A673 (cell line): Measurements from ENCODE around the gene COLQ. TPM values are rescaled to one million over a fixed set of nuclear protein-coding genes. Genes with fewer than 3 reads are reported as not detected.

Experiments
- BruUV-seq: library from RNA; stranded (reverse); fragments of 400-500 nt; replicated peaks from 2 replicates; lab custom pipeline; 2021; lab: Mats Ljungman, UMichigan
- CTCF ChIA-PET: fragments of 300-600 bp; sonication (Branson Sonifier 250); formaldehyde crosslinking; loops from one replicate; lab custom pipeline; 2022; ENCODE audit warnings: antibody characterized with exemption; lab: Charles Lee
- POLR2A ChIA-PET: fragments of 300-600 bp; sonication (Branson Sonifier 250); formaldehyde crosslinking; loops from one replicate; lab custom pipeline; 2022; ENCODE audit warnings: antibody characterized with exemption; ENCODE audit not compliant: low non-redundant PET; lab: Charles Lee
- DNase-seq: peaks from one replicate; pipeline ENCODE4 v3.0.0-alpha.2; 2015; ENCODE audit warnings: low spot score
- H3K27ac ChIP-seq: fragments of 200-600 bp; sonication (generic); 2 replicates; pipeline ENCODE4 v1.5.1; 2016; ENCODE audit warnings: mixed run types, low read depth, mild to moderate bottlenecking, mixed read lengths, antibody characterized with exemption, low read length; ENCODE audit not compliant: poor library complexity, severe bottlenecking
- H3K27me3 ChIP-seq: fragments of 200-600 bp; sonication (generic); replicated peaks from 2 replicates; pipeline ENCODE4 v1.6.1; 2017; ENCODE audit warnings: mixed run types, low read depth, mild to moderate bottlenecking, mixed read lengths, antibody characterized with exemption, low read length; ENCODE audit not compliant: insufficient read depth, poor library complexity
- H3K36me3 ChIP-seq: fragments of 200-600 bp; sonication (generic); 2 replicates; pipeline ENCODE4 v1.6.1; 2016; ENCODE audit warnings: mixed run types, mild to moderate bottlenecking, mixed read lengths, antibody characterized with exemption, low read length; ENCODE audit not compliant: insufficient read depth, poor library complexity, severe bottlenecking
- H3K4me1 ChIP-seq: fragments of 200-600 bp; sonication (generic); 2 replicates; pipeline ENCODE4 v1.6.1; 2017; ENCODE audit warnings: mixed run types, mild to moderate bottlenecking, mixed read lengths, antibody characterized with exemption, low read length; ENCODE audit not compliant: insufficient read depth, poor library complexity, severe bottlenecking
- H3K4me3 ChIP-seq: fragments of 200-600 bp; sonication (generic); 2 replicates; pipeline ENCODE4 v1.5.1; 2016; ENCODE audit warnings: low read depth, mixed run types, mild to moderate bottlenecking, mixed read lengths, low read length; ENCODE audit not compliant: poor library complexity, severe bottlenecking
- H3K9me3 ChIP-seq: fragments of 200-600 bp; sonication (generic); 2 replicates; pipeline ENCODE4 v1.6.1; 2016; ENCODE audit warnings: mixed run types, low read depth, mild to moderate bottlenecking, mixed read lengths, antibody characterized with exemption, low read length; ENCODE audit not compliant: poor library complexity, severe bottlenecking
- CTCF ChIP-seq: fragments of 300-800, 200-600 bp; sonication (generic); conservative IDR thresholded peaks from 2 replicates; pipeline ENCODE4 v1.5.1; 2017; ENCODE audit warnings: low read depth, mild to moderate bottlenecking, antibody characterized with exemption, low read length, moderate library complexity, mixed read lengths
- EZH2 ChIP-seq: fragments of 200-600 bp; sonication (generic); IDR thresholded peaks from 2 replicates; pipeline ENCODE4 v1.6.1; 2017; ENCODE audit warnings: borderline replicate concordance, low read depth, mild to moderate bottlenecking, mixed read lengths, antibody characterized with exemption, low read length; ENCODE audit not compliant: poor library complexity, severe bottlenecking
- intact Hi-C: fragments of 100-400 bp; cut with micrococcal nuclease; formaldehyde crosslinking; loops from one replicate; pipeline ENCODE4 v1.10.0; 2022; ENCODE audit not compliant: unreplicated experiment
- total RNA-seq: library from RNA; stranded (reverse); gene quantifications from 2 replicates; pipeline ENCODE4 v1.2.3, GENCODE V29; 2021

The COLQ gene
- total RNA-seq, 1 experiment from 2014 or later: 0.21 TPM

- POLR2A ChIA-PET: interaction anchor here (0.7 kb wide), 1 partner anchor 409 kb away, joined by 4 read pairs; no protein-coding TSS in a partner anchor
- H3K27ac ChIP-seq: no peak overlapping the region
- H3K4me1 ChIP-seq: no peaks in the 10 kb centered on the region
- no peak for DNase-seq
- H3K4me3 ChIP-seq: no peak overlapping the region
- CTCF ChIA-PET: no interaction called here
- no peaks in the 10 kb centered on the region for H3K36me3 ChIP-seq
- H3K9me3 ChIP-seq: no peaks in the 10 kb centered on the region
- no peaks in the 10 kb centered on the region for H3K27me3 ChIP-seq
- no TSS peak for BruUV-seq
- TF ChIP-seq CTCF (no peak), EZH2 (no peak)
- intact Hi-C loops: no loop called here
These were observed 55.5 kb downstream of the COLQ start for GRCh38 chr3:15465876-15466585.

- H3K4me1 ChIP-seq: no peaks in the 10 kb centered on the region
- intact Hi-C loops: no loop called here
- POLR2A ChIA-PET: no interaction called here
These were observed 59.1 kb downstream of the COLQ start for GRCh38 chr3:15462451-15462850.

DNA sequence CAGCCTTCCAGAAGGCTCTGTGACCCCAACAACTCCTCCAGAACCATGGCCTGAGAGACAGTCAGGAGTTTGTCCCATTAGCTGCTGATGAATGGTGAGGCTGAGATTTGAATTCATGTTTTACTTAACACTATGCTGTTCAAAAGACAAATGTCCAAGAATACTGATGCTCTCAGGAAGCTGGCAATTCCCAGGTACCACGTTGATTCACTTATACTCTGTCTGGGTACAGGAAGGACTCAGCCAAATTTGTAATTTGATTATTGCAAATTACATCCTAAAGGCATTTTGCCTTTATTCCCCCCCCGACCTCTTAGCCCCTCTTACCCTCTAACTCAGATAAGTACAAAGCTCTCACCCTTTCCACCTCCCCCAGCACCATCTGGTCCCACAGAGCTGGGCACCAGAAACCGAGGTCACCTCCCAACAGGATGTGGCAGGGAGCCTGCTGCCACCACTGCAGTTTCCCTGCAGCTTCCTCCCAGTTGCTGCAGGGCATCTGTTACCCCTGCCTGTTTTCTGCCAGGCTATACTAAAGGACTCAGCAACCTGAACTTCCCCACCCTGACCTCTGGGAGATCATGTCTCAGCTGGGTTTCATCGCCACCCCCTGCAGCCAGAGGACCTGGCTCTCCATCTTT is 60.5 kb downstream of the COLQ start:
- no peaks in the 10 kb centered on the region for H3K36me3 ChIP-seq
- no peaks in the 10 kb centered on the region for H3K27me3 ChIP-seq
- H3K4me1 ChIP-seq: no peaks in the 10 kb centered on the region
- POLR2A ChIA-PET: no interaction called here
- TF ChIP-seq EZH2 (no peak), CTCF (no peak)
- H3K27ac ChIP-seq: no peak overlapping the region
- CTCF ChIA-PET: no interaction called here
- intact Hi-C loops: no loop called here
- no TSS peak for BruUV-seq
- no peak overlapping the region for H3K4me3 ChIP-seq
- DNase-seq: no peak
- no peaks in the 10 kb centered on the region for H3K9me3 ChIP-seq

More at GRCh38 chr3:15462451-15462850, 59.1 kb downstream of the COLQ start:
- Histone ChIP-seq H3K27ac (no peak overlapping the region), H3K4me3 (no peak overlapping the region), H3K36me3 (no peaks in the 10 kb centered on the region), H3K9me3 (no peaks in the 10 kb centered on the region), H3K27me3 (no peaks in the 10 kb centered on the region)
- CTCF ChIA-PET: interaction anchor here (0.5 to 0.6 kb wide), 2 partner anchors 64 to 103 kb away, joined by 3 to 6 read pairs; no protein-coding TSS in a partner anchor
- no peak for DNase-seq
- no TSS peak for BruUV-seq
- TF ChIP-seq CTCF (no peak), EZH2 (no peak)
